CD4-positive, alpha-beta T cell (primary cell): ENCODE measurements around the gene UQCRC2. TPM values are rescaled to one million over a fixed set of nuclear protein-coding genes. Genes with fewer than 3 reads are reported as not detected.

ENCODE experiments used
- ATAC-seq: fragments of 200-7000 bp; cut with Tn5 transposase; one replicate; pipeline ENCODE4 v1.10.0; 2022; ENCODE audit warnings: mild to moderate bottlenecking; ENCODE audit not compliant: poor library complexity
- CTCF ChIA-PET: fragments of 350-600 bp; sonication (Branson Sonifier 250); formaldehyde crosslinking; loops from one replicate; lab custom pipeline; 2021; ENCODE audit warnings: antibody characterized with exemption, inconsistent platforms; lab: Charles Lee
- POLR2A ChIA-PET: fragments of 350-600 bp; sonication (Branson Sonifier 250); formaldehyde crosslinking; loops from one replicate; lab custom pipeline; 2021; ENCODE audit warnings: antibody characterized with exemption, inconsistent platforms; lab: Charles Lee
- DNase-seq, 14 experiments: peaks; one replicate each; pipeline ENCODE4 v3.0.0-alpha.2; 2013 to 2020; ENCODE audit warnings: mixed read lengths in 2 of 14
- H3K27ac ChIP-seq, 2 donors: one replicate each; pipeline versions ENCODE4 v1.5.1 to v1.7.0; 2013; ENCODE audit warnings: low read length in 2 of 2, low read depth in 1 of 2, mild to moderate bottlenecking in 1 of 2
- H3K27me3 ChIP-seq, 2 experiments: 1 replicate in 1 of 2; 2 replicates in 1 of 2; pipeline versions ENCODE4 v1.6.1 to v1.7.0; 2013; ENCODE audit warnings: low read length in 2 of 2, control low read depth in 1 of 2, mild to moderate bottlenecking in 1 of 2, moderate library complexity in 1 of 2; ENCODE audit not compliant: insufficient read depth in 2 of 2, control insufficient read depth in 1 of 2
- H3K36me3 ChIP-seq: one replicate; pipeline ENCODE4 v1.6.1; 2013; ENCODE audit warnings: low read length, control low read depth; ENCODE audit not compliant: insufficient read depth
- H3K4me1 ChIP-seq: one replicate; pipeline ENCODE4 v1.6.1; 2013; ENCODE audit warnings: low read length, control low read depth; ENCODE audit not compliant: insufficient read depth
- H3K4me3 ChIP-seq: one replicate; pipeline ENCODE4 v1.5.1; 2013; ENCODE audit warnings: mild to moderate bottlenecking, low read length, moderate library complexity
- H3K9me3 ChIP-seq, 2 experiments: 1 replicate in 1 of 2; 2 replicates in 1 of 2; pipeline versions ENCODE4 v1.6.1 to v1.7.0; 2013; ENCODE audit warnings: low read length in 2 of 2, mild to moderate bottlenecking in 2 of 2, control low read depth in 1 of 2, moderate library complexity in 1 of 2; ENCODE audit not compliant: control insufficient read depth in 1 of 2, insufficient read depth in 1 of 2
- H3K27ac Mint-ChIP-seq: one replicate; pipeline ENCODE4 v1.8.0; 2020; ENCODE audit warnings: mixed read lengths
- H3K27me3 Mint-ChIP-seq: one replicate; pipeline ENCODE4 v1.8.0; 2021; ENCODE audit warnings: mixed read lengths
- H3K36me3 Mint-ChIP-seq: one replicate; pipeline ENCODE4 v1.8.0; 2021; ENCODE audit warnings: low read depth, mixed read lengths
- H3K4me1 Mint-ChIP-seq: one replicate; pipeline ENCODE4 v1.8.0; 2021; ENCODE audit warnings: low read depth, mixed read lengths
- H3K4me3 Mint-ChIP-seq: one replicate; pipeline ENCODE4 v1.8.0; 2020; ENCODE audit warnings: mild to moderate bottlenecking, mixed read lengths
- H3K9me3 Mint-ChIP-seq: one replicate; pipeline ENCODE4 v1.8.0; 2020; ENCODE audit warnings: mixed read lengths
- CTCF ChIP-seq: fragments of 200-600 bp; IDR thresholded peaks from one replicate; pipeline ENCODE4 v1.8.0; 2022; ENCODE audit warnings: antibody characterized with exemption, mild to moderate bottlenecking
- intact Hi-C, 2 experiments: fragments of 100-400 bp; cut with DNase I in 1 of 2; cut with micrococcal nuclease in 1 of 2; formaldehyde crosslinking; loops; one replicate each; pipeline versions ENCODE4 v1.15.1 to v1.9.0; 2023 to 2025; cut with DNase I, micrococcal nuclease
- total RNA-seq, 174 experiments: library from RNA in 2 of 174; stranded (reverse) in 2 of 174; gene quantifications; one replicate each; pipeline ENCODE4 v1.2.3 and lab custom pipeline; 2021 to 2026

UQCRC2 gene
- total RNA-seq, 2 experiments from 2014 or later = 142 to 146 TPM

GRCh38 chr16:22006636-22007035 is 53.5 kb downstream of the UQCRC2 start:
- CTCF ChIA-PET = interaction anchor here (2.8 to 4.5 kb wide), 2 partner anchors 71 to 182 kb away, joined by 17 to 24 read pairs; no protein-coding TSS in a partner anchor
- H3K4me3 ChIP-seq = peak overlapping the region; percentile 88
- POLR2A ChIA-PET = interaction anchor here (0.8 to 1.9 kb wide), 2 partner anchors 10 to 291 kb away, joined by 3 to 20 read pairs; partner anchors contain the start of gene POLR3E
- H3K4me3 Mint-ChIP-seq = peak overlapping the region; percentile 90
- no peak overlapping the region for H3K27ac ChIP-seq
- no peak for DNase-seq
- H3K4me1 ChIP-seq = peaks cover 28% of the 10 kb centered on the region
- peaks cover 41% of the 10 kb centered on the region for H3K4me1 Mint-ChIP-seq
- no peaks in the 10 kb centered on the region for H3K36me3 ChIP-seq
- no peaks in the 10 kb centered on the region for H3K27me3 ChIP-seq
- H3K36me3 Mint-ChIP-seq = peaks cover 3% of the 10 kb centered on the region
- no peak for TF ChIP-seq CTCF
- H3K27ac Mint-ChIP-seq = peak overlapping the region; percentile 79
- no peak for ATAC-seq
- intact Hi-C loops = loop anchor here in 1 of 2 experiments (5.0 kb wide), 1 partner anchor 409 kb away; the partner anchor contains the start of gene METTL9
- no peaks in the 10 kb centered on the region for H3K27me3 Mint-ChIP-seq
- H3K9me3 ChIP-seq = no peaks in the 10 kb centered on the region
- H3K9me3 Mint-ChIP-seq = no peaks in the 10 kb centered on the region

- TF ChIP-seq CTCF = no peak
- peaks cover 3% of the 10 kb centered on the region for H3K36me3 Mint-ChIP-seq
- peak overlapping the region; percentile 88 for H3K4me3 ChIP-seq
- H3K27me3 Mint-ChIP-seq = no peaks in the 10 kb centered on the region
- H3K9me3 Mint-ChIP-seq = no peaks in the 10 kb centered on the region
- peaks cover 46% of the 10 kb centered on the region for H3K4me1 Mint-ChIP-seq
- POLR2A ChIA-PET = interaction anchor here (0.8 to 5.6 kb wide), 9 partner anchors 10 to 290 kb away, joined by 3 to 98 read pairs (median 3); partner anchors contain the start of gene POLR3E
- intact Hi-C loops = loop anchor here in 1 of 2 experiments (5.0 kb wide), 1 partner anchor 410 kb away; the partner anchor contains the start of gene METTL9
- H3K4me3 Mint-ChIP-seq = peak overlapping the region; percentile 90
- H3K27ac Mint-ChIP-seq = peak overlapping the region; percentile 79
- no peaks in the 10 kb centered on the region for H3K9me3 ChIP-seq
- H3K27ac ChIP-seq = peak overlapping the region; percentile 37 to 47
- CTCF ChIA-PET = interaction anchor here (2.8 to 4.5 kb wide), 2 partner anchors 70 to 182 kb away, joined by 17 to 24 read pairs; no protein-coding TSS in a partner anchor
- no peaks in the 10 kb centered on the region for H3K36me3 ChIP-seq
- no peaks in the 10 kb centered on the region for H3K27me3 ChIP-seq
- ATAC-seq (no peak), DNase-seq (peak in 2 of 14 experiments; percentile 5 to 17)
- peaks cover 28% of the 10 kb centered on the region for H3K4me1 ChIP-seq
Observed at GRCh38 chr16:22007159-22007508, 54.0 kb downstream of the UQCRC2 start.

GRCh38 chr16:22007509-22008214 is 54.5 kb downstream of the UQCRC2 start, which contains the start of gene MOSMO:
Gene MOSMO (plus strand): TSS chr16:22008111. CDS start chr16:22008302, 191 bp downstream.
- Histone ChIP-seq H3K4me1 (peaks cover 28% of the 10 kb centered on the region), H3K27ac (peak within 1 kb of the TSS; percentile 37 to 47), H3K36me3 (no peaks in the 10 kb centered on the region), H3K4me3 (peak within 1 kb of the TSS; percentile 89), H3K9me3 (no peaks in the 10 kb centered on the region), H3K27me3 (no peaks in the 10 kb centered on the region)
- Mint-ChIP-seq H3K4me3 (peak within 1 kb of the TSS; percentile 90), H3K4me1 (peaks cover 51% of the 10 kb centered on the region), H3K9me3 (no peaks in the 10 kb centered on the region), H3K27ac (peak within 1 kb of the TSS; percentile 79), H3K27me3 (no peaks in the 10 kb centered on the region), H3K36me3 (peaks cover 3% of the 10 kb centered on the region)
- ATAC-seq = peak; percentile 83
- ChIA-PET CTCF (interaction anchor here (2.8 to 4.5 kb wide), 2 partner anchors 70 to 181 kb away, joined by 17 to 24 read pairs; no protein-coding TSS in a partner anchor), POLR2A (interaction anchor here (0.8 to 5.6 kb wide), 9 partner anchors 9 to 290 kb away, joined by 3 to 98 read pairs (median 3); partner anchors contain the start of gene POLR3E)
- peak; percentile 37 to 85 (median 66) for DNase-seq
- no peak for TF ChIP-seq CTCF
- intact Hi-C loops = loop anchor here in 1 of 2 experiments (1.0 to 5.0 kb wide), 2 partner anchors 55 to 410 kb away; partner anchors contain the start of gene METTL9
